Smooth muscle cell (in vitro differentiated cells): ENCODE results near the gene KYNU. TPM values are rescaled to one million over a fixed set of nuclear protein-coding genes. Genes with fewer than 3 reads are reported as not detected.

Experiments
- DNase-seq: peaks from one replicate; lab custom pipeline; 2025; ENCODE audit not compliant: unreplicated experiment; lab: John Stamatoyannopoulos, UW
- H2AFZ ChIP-seq: fragments of 200-600 bp; sonication (generic); 2 replicates; pipeline ENCODE4 v1.6.0; 2016; ENCODE audit warnings: antibody characterized with exemption, low read depth, mild to moderate bottlenecking
- H3F3A ChIP-seq: fragments of 200-600 bp; sonication (generic); 2 replicates; pipeline ENCODE4 v1.6.0; 2017; ENCODE audit warnings: antibody characterized with exemption, low read depth
- H3K27ac ChIP-seq: fragments of 200-600 bp; sonication (generic); 2 replicates; pipeline ENCODE4 v1.5.1; 2016; ENCODE audit warnings: low read depth, mild to moderate bottlenecking
- H3K27me3 ChIP-seq: fragments of 200-600 bp; sonication (generic); 2 replicates; pipeline ENCODE4 v1.6.1; 2016; ENCODE audit warnings: low read depth, mild to moderate bottlenecking
- H3K36me3 ChIP-seq: fragments of 200-600 bp; sonication (generic); 2 replicates; pipeline ENCODE4 v1.5.1; 2016; ENCODE audit warnings: low read depth
- H3K4me1 ChIP-seq: fragments of 200-600 bp; sonication (generic); 2 replicates; pipeline ENCODE4 v1.5.1; 2016; ENCODE audit warnings: low read depth
- H3K4me2 ChIP-seq: fragments of 200-600 bp; sonication (generic); 2 replicates; pipeline ENCODE4 v1.6.0; 2016; ENCODE audit warnings: mild to moderate bottlenecking
- H3K4me3 ChIP-seq: fragments of 200-600 bp; sonication (generic); 2 replicates; pipeline ENCODE4 v1.5.1; 2016; ENCODE audit warnings: mild to moderate bottlenecking
- H3K79me2 ChIP-seq: fragments of 200-600 bp; sonication (generic); 2 replicates; pipeline ENCODE4 v1.6.0; 2016; ENCODE audit warnings: low read depth, mild to moderate bottlenecking
- H3K9ac ChIP-seq: fragments of 200-600 bp; sonication (generic); 2 replicates; pipeline ENCODE4 v1.6.0; 2016; ENCODE audit warnings: low read depth
- H3K9me3 ChIP-seq: fragments of 200-600 bp; sonication (generic); replicated peaks from 2 replicates; pipeline ENCODE4 v1.5.1; 2016; ENCODE audit warnings: low read depth
- H4K20me1 ChIP-seq: fragments of 200-600 bp; sonication (generic); 2 replicates; pipeline ENCODE4 v1.6.0; 2016; ENCODE audit warnings: low read depth
- CTCF ChIP-seq: fragments of 200-600 bp; sonication (generic); IDR thresholded peaks from 2 replicates; pipeline ENCODE4 v1.5.1; 2017; ENCODE audit warnings: borderline replicate concordance, mild to moderate bottlenecking, antibody characterized with exemption; ENCODE audit not compliant: insufficient read depth, poor library complexity, severe bottlenecking
- WGBS: methylation state at CpG from one replicate; pipeline ENCODE4 v1.1.7; 2016; ENCODE audit warnings: low lambda C conversion rate; 5-methylcytosine and 5-hydroxymethylcytosine counted together
- polyA plus RNA-seq: library from polyadenylated mRNA; unstranded; fragments of >200 nt; fragmentation: Nextera tagmentation; extraction: Ambion mirVana; gene quantifications from 2 replicates; pipeline ENCODE4 v1.2.1, GENCODE V29; 2016
- total RNA-seq: library from RNA; depleted of rRNA; stranded (reverse); fragments of >200 nt; gene quantifications from 2 replicates; pipeline ENCODE4 v1.2.3, GENCODE V29; 2014

Gene KYNU
- total and polyA plus RNA-seq, 2 experiments from 2014 or later, result 5.7 to 16.0 TPM

GRCh38 chr2:142875010-142875409, 2.5 kb upstream of the KYNU start:
- peaks cover 14% of the 10 kb centered on the region for H3F3A ChIP-seq
- DNase-seq, result no peak
- 94% methylated on average over 6 of the region's 6 CpGs for WGBS
- no peaks in the 10 kb centered on the region for H4K20me1 ChIP-seq
- no peak for TF ChIP-seq CTCF
- peak overlapping the region; percentile 94 for H3K9ac ChIP-seq
- peak overlapping the region; percentile 100 for H3K27ac ChIP-seq
- H3K36me3 ChIP-seq, result no peaks in the 10 kb centered on the region
- H3K9me3 ChIP-seq, result no peaks in the 10 kb centered on the region
- no peaks in the 10 kb centered on the region for H3K27me3 ChIP-seq
- no peak overlapping the region for H3K4me3 ChIP-seq
- H2AFZ ChIP-seq, result no peak overlapping the region
- peak overlapping the region; percentile 26 for H3K4me2 ChIP-seq
- peaks cover 11% of the 10 kb centered on the region for H3K4me1 ChIP-seq
- no peaks in the 10 kb centered on the region for H3K79me2 ChIP-seq

GRCh38 chr2:142875652-142876051, 1.8 kb upstream of the KYNU start:
- Histone ChIP-seq H3K4me2 (peak overlapping the region; percentile 8), H3K9me3 (no peaks in the 10 kb centered on the region), H3K9ac (peak overlapping the region; percentile 50), H3K79me2 (no peaks in the 10 kb centered on the region), H3K36me3 (no peaks in the 10 kb centered on the region), H3K4me1 (peaks cover 11% of the 10 kb centered on the region), H2AFZ (peak overlapping the region; percentile 22), H4K20me1 (no peaks in the 10 kb centered on the region), H3F3A (peaks cover 14% of the 10 kb centered on the region), H3K4me3 (no peak overlapping the region), H3K27ac (peak overlapping the region; percentile 100), H3K27me3 (no peaks in the 10 kb centered on the region)
- TF ChIP-seq CTCF, result no peak
- DNase-seq, result no peak
- 78% methylated on average over 4 of the region's 4 CpGs for WGBS

GRCh38 chr2:142876423-142876822, 1.0 kb upstream of the KYNU start:
- peaks cover 14% of the 10 kb centered on the region for H3F3A ChIP-seq
- H2AFZ ChIP-seq, result peak overlapping the region; percentile 22
- peaks cover 11% of the 10 kb centered on the region for H3K4me1 ChIP-seq
- H3K4me2 ChIP-seq, result peak overlapping the region; percentile 8
- no peak for DNase-seq
- no peak overlapping the region for H3K9ac ChIP-seq
- H3K27ac ChIP-seq, result peak overlapping the region; percentile 100
- WGBS, result 89% methylated on average over 2 of the region's 2 CpGs
- H3K4me3 ChIP-seq, result no peak overlapping the region
- no peak for TF ChIP-seq CTCF
- no peaks in the 10 kb centered on the region for H3K27me3 ChIP-seq
- no peaks in the 10 kb centered on the region for H3K79me2 ChIP-seq
- no peaks in the 10 kb centered on the region for H4K20me1 ChIP-seq
- H3K9me3 ChIP-seq, result no peaks in the 10 kb centered on the region
- H3K36me3 ChIP-seq, result no peaks in the 10 kb centered on the region

- Histone ChIP-seq H3K79me2 (no peaks in the 10 kb centered on the region), H3K27me3 (no peaks in the 10 kb centered on the region), H4K20me1 (no peaks in the 10 kb centered on the region), H3K27ac (peak overlapping the region; percentile 54), H3F3A (peaks cover 14% of the 10 kb centered on the region), H3K4me2 (peak overlapping the region; percentile 36), H3K4me3 (peak overlapping the region; percentile 30), H3K36me3 (no peaks in the 10 kb centered on the region), H2AFZ (peak overlapping the region; percentile 59), H3K9ac (no peak overlapping the region), H3K9me3 (no peaks in the 10 kb centered on the region), H3K4me1 (peaks cover 11% of the 10 kb centered on the region)
- TF ChIP-seq CTCF, result no peak
- 82% methylated on average over 6 of the region's 6 CpGs for WGBS
- no peak for DNase-seq
Observed at GRCh38 chr2:142878031-142878678, 691 bp downstream of the KYNU start.
